ENCODE measurements around the gene SLC29A3.

- TF ChIP-seq, protein P1, sequence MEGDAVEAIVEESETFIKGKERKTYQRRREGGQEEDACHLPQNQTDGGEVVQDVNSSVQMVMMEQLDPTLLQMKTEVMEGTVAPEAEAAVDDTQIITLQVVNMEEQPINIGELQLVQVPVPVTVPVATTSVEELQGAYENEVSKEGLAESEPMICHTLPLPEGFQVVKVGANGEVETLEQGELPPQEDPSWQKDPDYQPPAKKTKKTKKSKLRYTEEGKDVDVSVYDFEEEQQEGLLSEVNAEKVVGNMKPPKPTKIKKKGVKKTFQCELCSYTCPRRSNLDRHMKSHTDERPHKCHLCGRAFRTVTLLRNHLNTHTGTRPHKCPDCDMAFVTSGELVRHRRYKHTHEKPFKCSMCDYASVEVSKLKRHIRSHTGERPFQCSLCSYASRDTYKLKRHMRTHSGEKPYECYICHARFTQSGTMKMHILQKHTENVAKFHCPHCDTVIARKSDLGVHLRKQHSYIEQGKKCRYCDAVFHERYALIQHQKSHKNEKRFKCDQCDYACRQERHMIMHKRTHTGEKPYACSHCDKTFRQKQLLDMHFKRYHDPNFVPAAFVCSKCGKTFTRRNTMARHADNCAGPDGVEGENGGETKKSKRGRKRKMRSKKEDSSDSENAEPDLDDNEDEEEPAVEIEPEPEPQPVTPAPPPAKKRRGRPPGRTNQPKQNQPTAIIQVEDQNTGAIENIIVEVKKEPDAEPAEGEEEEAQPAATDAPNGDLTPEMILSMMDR (IDR thresholded peaks at IDR 0.05), result no peak
- TF ChIP-seq ELF1 (IDR thresholded peaks at IDR 0.05), result no peak
- TF ChIP-seq RAD21 (IDR thresholded peaks at IDR 0.05; ENCODE audit: low read length), result no peak
- TF ChIP-seq, protein P2, sequence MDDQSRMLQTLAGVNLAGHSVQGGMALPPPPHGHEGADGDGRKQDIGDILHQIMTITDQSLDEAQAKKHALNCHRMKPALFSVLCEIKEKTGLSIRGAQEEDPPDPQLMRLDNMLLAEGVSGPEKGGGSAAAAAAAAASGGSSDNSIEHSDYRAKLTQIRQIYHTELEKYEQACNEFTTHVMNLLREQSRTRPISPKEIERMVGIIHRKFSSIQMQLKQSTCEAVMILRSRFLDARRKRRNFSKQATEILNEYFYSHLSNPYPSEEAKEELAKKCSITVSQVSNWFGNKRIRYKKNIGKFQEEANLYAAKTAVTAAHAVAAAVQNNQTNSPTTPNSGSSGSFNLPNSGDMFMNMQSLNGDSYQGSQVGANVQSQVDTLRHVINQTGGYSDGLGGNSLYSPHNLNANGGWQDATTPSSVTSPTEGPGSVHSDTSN (IDR thresholded peaks at IDR 0.05), result no peak
Observed at GRCh38 chr10:71304914-71305313, 14.1 kb upstream of the SLC29A3 start.

All from SK-N-SH (cell line).